ENCODE measurements around the gene IQSEC1.
"Not testable (repeated sequence)": the region's sequence is repeated elsewhere in the genome, so short reads cannot be mapped to it uniquely, and the experiment has no call there.

IQSEC1 gene

GRCh38 chr3:12882336-12883310 lies 190.6 kb downstream of the IQSEC1 start:
- DNase-seq, result no peak

GRCh38 chr3:12881858-12882257 lies 191.4 kb downstream of the IQSEC1 start:
- DNase-seq, result not testable (repeated sequence)

GRCh38 chr3:12879191-12879815 lies 193.9 kb downstream of the IQSEC1 start:
- DNase-seq, result no peak

- DNase-seq, result not testable (repeated sequence)
These were observed 194.5 kb downstream of the IQSEC1 start for GRCh38 chr3:12878758-12879157.

GRCh38 chr3:12878141-12878574 lies 195.1 kb downstream of the IQSEC1 start:
- DNase-seq, result no peak

GRCh38 chr3:12877040-12877439 lies 196.2 kb downstream of the IQSEC1 start:
- DNase-seq, result no peak

GRCh38 chr3:12875857-12876836 lies 197.1 kb downstream of the IQSEC1 start:
- no peak for DNase-seq

GRCh38 chr3:12871404-12871983 lies 201.7 kb downstream of the IQSEC1 start:
- DNase-seq, result no peak

- no peak for DNase-seq
These were observed 202.3 kb downstream of the IQSEC1 start for GRCh38 chr3:12870942-12871341.

GRCh38 chr3:12869035-12869621 lies 204.1 kb downstream of the IQSEC1 start:
- no peak for DNase-seq

- peak; percentile 61 for DNase-seq
These were observed 204.9 kb downstream of the IQSEC1 start for GRCh38 chr3:12868039-12869034.

GRCh38 chr3:12866836-12867235 lies 206.4 kb downstream of the IQSEC1 start:
- no peak for DNase-seq

GRCh38 chr3:12865271-12865670 lies 208.0 kb downstream of the IQSEC1 start:
- no peak for DNase-seq

GRCh38 chr3:12862387-12862786 lies 210.8 kb downstream of the IQSEC1 start:
- no peak for DNase-seq

- no peak for DNase-seq
These were observed 211.6 kb downstream of the IQSEC1 start for GRCh38 chr3:12861611-12862010.

GRCh38 chr3:12859840-12860239 lies 213.4 kb downstream of the IQSEC1 start:
- DNase-seq, result no peak

- DNase-seq, result no peak
These were observed 216.6 kb downstream of the IQSEC1 start for GRCh38 chr3:12856626-12857025.

- DNase-seq, result no peak
These were observed 218.7 kb downstream of the IQSEC1 start for GRCh38 chr3:12854565-12854964.

GRCh38 chr3:12853847-12854246 lies 219.4 kb downstream of the IQSEC1 start:
- not testable (repeated sequence) for DNase-seq

GRCh38 chr3:12852201-12852600 lies 221.0 kb downstream of the IQSEC1 start:
- no peak for DNase-seq
